K562 (cell line): ENCODE results near the gene EGR4. TPM values are rescaled to one million over a fixed set of nuclear protein-coding genes. Genes with fewer than 3 reads are reported as not detected.

ENCODE experiments used
- CBX5 ChIP-seq: IDR thresholded peaks from 2 replicates; pipeline ENCODE4 v1.6.1; 2014; ENCODE audit warnings: low read depth, borderline replicate concordance
- CTBP1 ChIP-seq: fragments of 450-650 bp; IDR thresholded peaks from 2 replicates; pipeline ENCODE4 v1.6.1; 2016; ENCODE audit warnings: borderline replicate concordance
- FOXA1 ChIP-seq: fragments of 450-650 bp; IDR thresholded peaks from 2 replicates; pipeline ENCODE4 v1.6.1; 2016; ENCODE audit warnings: mild to moderate bottlenecking, borderline replicate concordance
- HNRNPL ChIP-seq: fragments of 200-400 bp; formaldehyde crosslinking; IDR thresholded peaks from 2 replicates; pipeline ENCODE4 v1.6.1; 2017; ENCODE audit warnings: low read depth, mild to moderate bottlenecking, low read length
- LCOR ChIP-seq: sonication (generic); formaldehyde crosslinking; IDR thresholded peaks from 2 replicates; pipeline ENCODE4 v1.8.0; 2022; ENCODE audit warnings: mild to moderate bottlenecking, missing genetic modification reagents
- NR3C1 ChIP-seq: sonication (generic); formaldehyde crosslinking; IDR thresholded peaks from 2 replicates; pipeline ENCODE4 v1.8.1; 2022; ENCODE audit warnings: missing genetic modification reagents
- POLR3G ChIP-seq: IDR thresholded peaks from 2 replicates; pipeline ENCODE4 v1.6.1; 2011; ENCODE audit not compliant: insufficient read length, insufficient replicate concordance; ENCODE audit errors: extremely low read depth
- RBFOX2 ChIP-seq: fragments of 200-400 bp; formaldehyde crosslinking; IDR thresholded peaks from 2 replicates; pipeline ENCODE4 v1.6.1; 2017; ENCODE audit warnings: low read depth, mild to moderate bottlenecking, low read length, moderate library complexity
- RFX5 ChIP-seq: IDR thresholded peaks from 2 replicates; pipeline ENCODE4 v1.6.1; 2011; ENCODE audit warnings: low read depth, mild to moderate bottlenecking, improper control_type of control experiment, low read length
- SETDB1 ChIP-seq: IDR thresholded peaks from one replicate; pipeline ENCODE4 v1.6.1; 2012; ENCODE audit warnings: low read length, control low read depth, inconsistent platforms
- SMC3 ChIP-seq: conservative IDR thresholded peaks from 2 replicates; pipeline ENCODE4 v1.6.1; 2011; ENCODE audit warnings: low read depth, low read length, improper control_type of control experiment; ENCODE audit not compliant: insufficient read depth
- ZBTB7A ChIP-seq: IDR thresholded peaks from 2 replicates; pipeline ENCODE4 v1.6.1; 2011; ENCODE audit warnings: low read depth, mild to moderate bottlenecking, low read length, moderate library complexity, borderline replicate concordance; ENCODE audit not compliant: control insufficient read depth
- polyA plus RNA-seq, 8 experiments: library from polyadenylated mRNA; depleted of rRNA in 4 of 8; stranded (reverse) in 5 of 8; unstranded in 3 of 8; fragments of >200 nt; fragmentation: Nextera tagmentation in 2 of 8; fragmentation: Illumina TruSeq in 1 of 8; extraction: Ambion mirVana in 2 of 8; extraction: Trizol in 1 of 8; gene quantifications; 2 replicates each; pipeline versions ENCODE4 v1.2.1 to v1.2.3, GENCODE V29; 2011 to 2014; ENCODE audit warnings: inconsistent platforms in 1 of 8, missing spikeins in 1 of 8
- total RNA-seq, 7 experiments: library from RNA; depleted of rRNA in 6 of 7; stranded (reverse); fragments of >200 nt in 6 of 7; fragmentation: Illumina TruSeq in 2 of 7; extraction: Trizol in 2 of 7; gene quantifications; 2 replicates each; pipeline versions ENCODE4 v1.2.1 to v1.2.3, GENCODE V29; 2011 to 2021; ENCODE audit warnings: low replicate concordance in 1 of 7
- TF ChIP-seq, protein P1 (sequence below): conservative IDR thresholded peaks from 2 replicates; pipeline ENCODE4 v1.6.1; 2011; ENCODE audit warnings: low read depth, mild to moderate bottlenecking, low read length; ENCODE audit not compliant: control insufficient read depth

EGR4 gene
- total and polyA plus RNA-seq, 9 of the 15 experiments (the other 6 are each of a cell fraction or from before 2014, with no cell fraction given), result not detected

GRCh38 chr2:73283545-73284295 is 9.6 kb downstream of the EGR4 start (continued):
- TF ChIP-seq POLR3G, result no peak
- TF ChIP-seq SETDB1, result no peak
- TF ChIP-seq CBX5, result no peak
- TF ChIP-seq FOXA1, result no peak
- TF ChIP-seq SMC3, result no peak
- TF ChIP-seq RFX5, result no peak
- TF ChIP-seq, protein P1, sequence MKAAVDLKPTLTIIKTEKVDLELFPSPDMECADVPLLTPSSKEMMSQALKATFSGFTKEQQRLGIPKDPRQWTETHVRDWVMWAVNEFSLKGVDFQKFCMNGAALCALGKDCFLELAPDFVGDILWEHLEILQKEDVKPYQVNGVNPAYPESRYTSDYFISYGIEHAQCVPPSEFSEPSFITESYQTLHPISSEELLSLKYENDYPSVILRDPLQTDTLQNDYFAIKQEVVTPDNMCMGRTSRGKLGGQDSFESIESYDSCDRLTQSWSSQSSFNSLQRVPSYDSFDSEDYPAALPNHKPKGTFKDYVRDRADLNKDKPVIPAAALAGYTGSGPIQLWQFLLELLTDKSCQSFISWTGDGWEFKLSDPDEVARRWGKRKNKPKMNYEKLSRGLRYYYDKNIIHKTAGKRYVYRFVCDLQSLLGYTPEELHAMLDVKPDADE, result 0 out of 2 replicates have a peak, but pooled peaks have one; percentile 19
- TF ChIP-seq NR3C1 (CRISPR knock-in tag), result 0 out of 2 replicates have a peak, but pooled peaks have one; percentile 39
- 0 out of 2 replicates have a peak, but pooled peaks have one; percentile 15 for TF ChIP-seq ZBTB7A
- no peak; the same call in 1 of the 2 replicates for TF ChIP-seq HNRNPL
- TF ChIP-seq LCOR (CRISPR knock-in tag), result no peak
- 0 out of 2 replicates have a peak, but pooled peaks have one; percentile 10 for TF ChIP-seq CTBP1
- TF ChIP-seq RBFOX2, result peak; percentile 46
